Muscle of arm (tissue), 12 donors: ENCODE results near the gene MON1A. TPM values are rescaled to one million over a fixed set of nuclear protein-coding genes. Genes with fewer than 3 reads are reported as not detected.
"Not testable (repeated sequence)": the region's sequence is repeated elsewhere in the genome, so short reads cannot be mapped to it uniquely, and the experiment has no call there.

Experiments used
- DNase-seq: peaks from one replicate; pipeline ENCODE4 v3.0.0-alpha.2; 2013
- polyA plus RNA-seq, 12 donors: library from polyadenylated mRNA; unstranded; fragments of 120-200 nt; gene quantifications; one replicate each; pipeline ENCODE4 v1.2.1, GENCODE V29; 2013; ENCODE audit not compliant: insufficient read length in 12 of 12

Gene MON1A
- polyA plus RNA-seq, 12 donors, result 4.7 to 10.3 (median 5.7) TPM; not detected in 2

- DNase-seq, result no peak
Measured at GRCh38 chr3:49924683-49925082, 4.9 kb downstream of the MON1A start.

- DNase-seq, result not testable (repeated sequence)
Measured at GRCh38 chr3:49917806-49918590, 11.6 kb downstream of the MON1A start.

DNA sequence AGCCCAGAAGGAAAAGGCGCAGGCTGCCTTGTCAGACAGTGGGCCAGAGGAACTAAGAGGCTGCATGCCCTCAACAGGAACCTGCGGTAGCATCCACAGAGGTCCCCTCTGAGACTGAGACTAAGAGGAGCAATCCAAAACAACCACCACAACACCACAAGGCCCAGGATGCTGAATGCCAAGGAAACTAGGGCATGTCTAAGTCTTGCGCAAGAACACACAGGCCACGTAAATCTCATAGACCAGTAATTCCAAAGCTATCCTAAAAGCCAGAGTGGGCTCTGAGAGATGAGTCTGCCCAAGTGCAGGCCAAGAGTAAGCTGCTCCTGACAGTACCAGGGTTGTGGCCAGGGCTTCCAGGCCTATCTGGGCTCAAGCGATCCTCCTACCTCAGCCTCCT, 12.9 kb downstream of the MON1A start:
- no peak for DNase-seq

GRCh38 chr3:49914906-49915305, 14.7 kb downstream of the MON1A start:
- no peak for DNase-seq

GRCh38 chr3:49912881-49913281, 16.7 kb downstream of the MON1A start:
- no peak for DNase-seq

- no peak for DNase-seq
Measured at GRCh38 chr3:49911611-49912010, 18.0 kb downstream of the MON1A start.

DNA sequence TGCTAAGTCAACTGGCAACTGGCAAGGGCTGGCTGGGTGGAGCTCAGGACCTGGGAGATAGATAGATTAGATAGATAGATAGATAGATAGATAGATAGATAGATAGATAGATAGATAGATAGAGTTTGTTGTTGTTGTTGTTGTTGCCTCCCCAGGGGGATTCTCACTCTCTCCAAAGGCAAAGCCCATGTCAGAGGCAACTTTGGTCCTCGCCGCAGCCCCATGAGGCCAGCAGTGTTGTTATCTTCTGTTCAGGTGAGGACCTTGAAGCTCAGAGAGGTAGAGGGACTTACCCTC, 18.5 kb downstream of the MON1A start:
- DNase-seq, result no peak

DNA sequence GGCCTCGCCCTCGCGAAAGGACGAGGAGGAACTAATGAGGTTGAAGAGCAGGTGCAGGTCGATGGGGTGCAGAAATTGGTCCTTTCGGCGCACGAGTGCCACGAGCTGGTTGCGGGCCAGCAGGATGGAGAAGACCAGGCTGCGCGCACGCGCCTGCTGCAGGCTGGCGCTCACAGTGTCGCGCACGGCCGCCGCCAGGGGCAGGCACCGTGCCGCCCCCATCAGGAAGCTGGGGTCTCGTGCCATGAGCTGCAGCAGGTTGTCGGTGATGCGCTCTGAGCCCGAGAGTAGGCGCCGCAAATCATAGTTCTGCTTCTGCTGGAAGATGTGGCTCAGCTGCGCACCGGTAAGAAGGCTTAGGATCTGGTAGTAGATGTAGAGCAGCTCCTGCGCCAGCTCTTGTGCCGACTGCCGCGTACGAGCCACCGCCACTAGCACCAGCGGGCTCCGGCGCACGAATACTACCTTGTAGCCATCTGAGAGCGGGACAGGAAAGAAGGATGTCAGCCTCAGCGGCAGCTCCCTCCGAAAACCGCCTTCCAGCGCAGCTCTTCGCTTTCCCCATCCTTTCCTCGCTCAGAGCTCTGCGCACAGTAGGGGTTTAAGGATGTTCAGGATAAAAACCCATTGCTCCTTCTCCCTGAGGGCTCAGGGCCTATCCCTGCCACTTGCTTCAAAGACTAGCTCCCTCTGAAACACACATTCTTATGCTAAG, 19.0 kb downstream of the MON1A start:
- no peak for DNase-seq

GRCh38 chr3:49908373-49909199, 21.0 kb downstream of the MON1A start:
- DNase-seq, result no peak

DNA sequence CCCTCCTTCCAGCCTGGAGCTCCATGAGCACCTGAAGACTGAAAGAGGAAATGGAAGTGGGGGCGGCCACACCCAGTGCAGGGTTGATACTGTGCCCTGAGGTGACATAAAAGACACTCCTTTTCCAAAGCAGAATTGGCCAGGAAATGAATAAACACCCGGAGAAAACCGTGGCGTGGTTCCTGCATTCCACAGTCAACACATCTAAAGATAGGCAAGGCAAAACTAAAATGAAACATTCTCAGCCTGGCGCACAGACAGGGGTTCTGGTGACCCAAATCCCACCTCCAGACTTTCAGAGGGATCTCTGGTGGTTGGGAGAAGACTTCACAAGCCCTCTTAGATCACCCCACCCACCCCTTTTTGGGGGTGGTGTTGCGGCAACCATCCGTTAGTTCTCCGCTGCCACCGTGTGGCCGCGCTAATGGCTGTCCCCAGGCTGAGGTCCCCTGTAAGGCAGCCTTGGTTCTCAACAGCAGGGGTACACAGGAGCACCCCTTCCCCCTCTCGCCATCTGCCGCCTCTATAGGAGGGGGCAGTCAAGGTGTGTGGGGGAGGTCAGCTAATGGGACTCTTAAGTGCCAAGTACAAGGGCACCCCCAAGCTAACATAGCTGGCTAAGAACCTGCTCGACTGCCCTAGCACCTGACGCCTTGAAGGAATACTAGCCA, 23.4 kb downstream of the MON1A start:
- peak; percentile 45 for DNase-seq

- DNase-seq, result not testable (repeated sequence)
Measured at GRCh38 chr3:49904448-49904847, 25.2 kb downstream of the MON1A start.

GRCh38 chr3:49903451-49904424, 25.9 kb downstream of the MON1A start, which contains the start of gene MST1R:
Gene MST1R, minus strand, starts transcription at chr3:49903873. Its CDS starts 264 bp downstream, at chr3:49903609.
- DNase-seq, result peak; percentile 57

DNA sequence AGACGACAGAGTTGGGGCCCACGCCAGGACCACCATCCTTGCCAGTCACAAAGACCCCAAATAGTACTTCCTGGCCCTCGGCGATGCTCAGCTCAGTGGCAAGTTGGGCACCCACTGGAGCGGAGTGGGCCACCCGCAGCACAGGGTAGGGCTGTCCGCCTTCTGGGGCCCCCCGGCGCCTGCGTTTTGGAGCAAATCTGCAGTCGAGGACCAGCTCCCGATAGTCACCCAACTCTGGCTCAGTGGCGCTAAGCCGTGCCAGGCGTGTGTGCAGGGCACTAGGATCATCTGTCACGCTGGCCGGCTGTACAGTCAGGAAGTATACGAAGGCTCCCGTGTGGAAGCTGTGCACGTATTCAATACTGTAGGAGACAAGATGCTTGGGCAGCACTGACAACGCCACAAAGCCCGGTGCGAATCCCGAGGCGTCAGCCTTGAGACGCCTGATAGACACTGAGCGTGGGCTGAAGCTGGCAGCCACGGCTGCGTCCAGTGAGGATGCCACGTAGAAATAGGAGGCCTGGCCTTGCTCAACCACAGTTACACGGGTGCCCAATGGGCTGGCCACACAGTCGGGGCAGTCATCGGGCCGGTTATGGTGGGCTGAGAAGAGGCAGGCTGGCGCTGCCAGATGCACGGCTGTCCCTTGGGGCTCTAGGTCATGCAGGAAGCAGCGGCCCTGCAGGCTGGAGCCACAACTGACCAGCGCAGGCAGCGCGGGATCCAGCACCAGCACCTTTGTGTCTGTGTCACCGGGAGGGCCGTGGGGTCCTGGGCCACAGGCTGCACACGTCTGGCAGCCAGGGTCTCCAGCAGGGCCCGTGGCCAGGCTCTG, 26.9 kb downstream of the MON1A start:
- no peak for DNase-seq

DNA sequence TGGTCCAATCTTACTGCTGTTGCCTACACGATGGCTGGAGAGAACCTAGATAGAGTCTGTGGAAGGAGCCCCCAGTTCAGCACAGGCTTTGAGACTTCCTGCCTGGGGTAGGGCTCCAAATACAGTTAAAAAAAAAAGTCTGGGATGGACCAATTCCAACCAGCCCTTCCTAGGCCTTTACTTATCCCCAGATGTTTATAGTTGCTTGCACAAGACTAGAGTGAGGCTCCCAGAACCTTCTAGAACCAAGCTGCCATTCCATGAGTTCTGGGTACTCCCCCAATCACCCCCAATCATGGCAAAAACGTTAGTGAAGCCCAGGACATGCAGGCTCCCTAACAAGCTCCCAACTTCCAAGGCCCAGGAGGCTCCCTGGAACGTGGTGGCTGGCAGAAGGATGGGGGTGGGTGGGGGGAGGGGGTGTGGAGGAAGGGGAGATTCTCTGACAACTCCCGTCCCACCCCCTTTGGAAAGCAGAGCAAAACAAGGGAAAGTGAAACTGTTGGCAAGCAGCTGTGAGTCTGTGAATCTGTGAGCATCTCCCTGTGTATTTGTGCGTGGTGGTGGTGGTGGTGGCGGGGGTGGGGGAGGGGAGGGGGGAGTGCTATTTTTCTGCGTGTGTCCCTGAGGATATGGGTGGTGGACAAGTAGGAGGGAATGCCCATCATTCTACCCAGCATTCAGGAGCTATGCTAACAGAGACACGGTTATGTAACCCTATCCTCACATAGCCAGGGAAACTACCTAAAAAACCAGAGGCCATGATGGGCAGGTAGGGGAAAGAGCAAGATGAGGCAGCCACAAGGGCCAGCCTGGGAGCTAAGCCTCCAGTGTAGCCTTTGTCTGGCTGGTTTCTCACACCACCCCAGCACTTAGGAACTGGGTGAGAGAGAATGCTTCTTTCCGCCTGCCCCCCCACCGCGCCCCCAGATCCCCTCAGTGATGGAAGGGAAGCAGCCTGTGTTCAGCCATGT, 28.0 kb downstream of the MON1A start:
- DNase-seq, result peak; percentile 47

DNA sequence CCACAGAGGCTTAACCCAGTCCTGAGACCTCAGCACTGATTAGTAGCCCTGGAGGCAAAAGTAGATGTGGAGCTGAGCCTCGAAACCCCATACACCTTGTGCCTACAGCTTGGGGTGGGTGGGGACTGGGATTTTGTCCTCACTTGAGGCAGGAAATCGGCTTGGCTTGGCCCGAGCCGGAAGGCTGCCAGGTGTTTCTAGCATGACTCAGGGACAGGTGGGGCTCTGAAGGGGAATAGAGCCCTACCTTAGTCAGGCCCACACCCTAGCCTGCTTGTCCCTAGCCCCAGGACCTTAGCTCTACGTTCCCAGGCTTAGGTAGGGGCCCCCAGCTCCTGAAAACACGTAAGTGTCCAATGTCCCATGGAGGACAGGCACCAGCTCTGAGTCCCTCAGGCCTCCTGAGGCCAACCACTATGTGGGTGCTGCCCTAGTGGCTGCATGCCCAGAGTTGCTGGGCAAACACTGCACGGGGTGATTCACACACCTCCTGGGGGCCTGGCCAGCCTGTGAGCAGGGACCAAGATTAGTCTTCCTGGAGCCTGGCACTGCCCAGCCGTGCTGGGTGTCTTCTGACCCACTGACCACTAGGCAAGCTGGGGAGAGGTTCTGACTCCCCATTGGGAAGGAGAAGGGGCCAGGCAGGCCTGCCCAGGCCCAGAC, 29.0 kb downstream of the MON1A start:
- no peak for DNase-seq

- DNase-seq, result no peak
Measured at GRCh38 chr3:49899815-49900214, 29.8 kb downstream of the MON1A start.

DNA sequence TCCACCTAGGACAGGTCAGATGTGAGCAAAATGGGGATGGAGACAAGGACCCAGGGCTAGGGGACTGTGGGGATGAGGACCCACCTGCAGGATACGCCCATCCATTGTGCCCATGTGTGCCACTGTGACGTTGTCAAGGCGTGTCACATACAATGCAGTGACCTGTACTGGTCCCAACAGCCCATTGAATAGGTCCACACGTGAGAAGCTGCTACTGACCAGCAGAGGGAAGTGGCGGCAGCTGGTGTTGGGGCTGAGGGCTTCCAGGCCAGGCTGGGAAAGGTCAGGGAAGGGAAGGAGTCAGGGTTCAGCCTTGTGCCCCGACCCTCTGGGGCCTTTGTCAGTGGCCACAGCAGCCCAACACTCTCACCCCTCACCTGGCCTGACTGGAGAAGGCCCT, 30.6 kb downstream of the MON1A start:
- no peak for DNase-seq

DNA sequence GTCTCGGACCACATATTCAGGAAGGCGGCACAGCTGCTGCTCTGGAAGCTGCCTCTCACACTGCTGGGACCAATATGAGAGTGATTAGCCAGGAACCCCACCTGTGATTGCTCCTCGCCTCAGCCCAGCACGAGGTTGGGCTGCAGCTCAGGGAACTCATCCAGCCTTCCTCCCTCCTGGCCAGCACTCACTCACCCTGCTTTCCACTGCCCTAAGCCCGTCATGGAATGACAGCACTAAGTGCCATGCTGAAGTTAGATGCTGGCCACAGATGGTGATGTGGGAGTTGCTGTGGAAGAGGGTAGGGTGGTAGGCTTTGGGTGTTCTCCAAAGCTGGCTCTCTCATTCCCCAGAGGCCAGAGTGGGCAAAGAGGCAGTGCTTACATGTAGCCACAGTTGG, 33.3 kb downstream of the MON1A start:
- no peak for DNase-seq
